GM12891 (cell line): ENCODE results near the gene HEATR5A.

Experiments
- POLR2A ChIP-seq: IDR thresholded peaks from 2 replicates; pipeline ENCODE4 v1.6.1; 2011; ENCODE audit warnings: low read depth, low read length, control low read depth
- POLR2AphosphoS5 ChIP-seq: IDR thresholded peaks from 2 replicates; pipeline ENCODE4 v1.6.1; 2011; ENCODE audit warnings: low read depth, low read length, control low read depth
- SPI1 ChIP-seq: IDR thresholded peaks from 2 replicates; pipeline ENCODE4 v1.6.1; 2011; ENCODE audit warnings: low read depth, low read length, control low read depth
- TAF1 ChIP-seq: IDR thresholded peaks from 2 replicates; pipeline ENCODE4 v1.6.1; 2011; ENCODE audit warnings: low read depth, low read length, control low read depth

DNA sequence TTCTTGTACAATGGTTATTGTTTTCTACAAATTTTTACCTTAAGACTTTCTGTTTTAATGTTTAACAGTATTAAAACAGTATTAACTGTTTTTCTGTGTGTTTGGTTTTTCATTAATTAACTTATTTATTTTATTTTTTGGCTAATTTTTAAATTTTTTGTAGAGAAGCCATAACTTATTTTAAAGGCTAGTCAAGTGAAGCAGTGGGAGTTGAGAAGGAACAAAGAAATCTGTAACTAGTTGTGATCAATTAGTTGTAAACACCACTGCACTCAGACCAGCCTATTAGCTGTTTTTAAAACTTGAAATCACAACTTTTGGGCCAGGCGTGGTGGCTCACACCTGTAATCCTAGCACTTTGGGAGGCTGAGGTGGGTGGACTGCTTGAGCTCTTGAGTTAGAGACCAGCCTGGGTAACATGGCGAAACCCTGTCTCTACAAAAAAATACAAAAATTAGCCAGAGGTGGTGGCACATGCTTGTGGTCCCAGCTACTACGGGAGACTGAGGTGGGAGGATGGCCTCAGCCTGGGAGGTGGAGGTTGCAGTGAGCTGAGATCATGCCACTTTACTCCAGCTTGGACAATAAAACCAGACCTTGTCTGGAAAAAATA lies 161.8 kb downstream of the HEATR5A start:
- TF ChIP-seq POLR2AphosphoS5 (no peak), POLR2A (no peak), TAF1 (no peak), SPI1 (no peak)
